ENCODE results near the gene CAMKMT. TPM values are rescaled to one million over a fixed set of nuclear protein-coding genes. Genes with fewer than 3 reads are reported as not detected.

The CAMKMT gene
- total RNA-seq (2022; extraction: Qiagen RNA extraction; ENCODE audit: low read depth) = 2.8 to 5.3 TPM (median 3.8 TPM) in 5 replicates

DNA sequence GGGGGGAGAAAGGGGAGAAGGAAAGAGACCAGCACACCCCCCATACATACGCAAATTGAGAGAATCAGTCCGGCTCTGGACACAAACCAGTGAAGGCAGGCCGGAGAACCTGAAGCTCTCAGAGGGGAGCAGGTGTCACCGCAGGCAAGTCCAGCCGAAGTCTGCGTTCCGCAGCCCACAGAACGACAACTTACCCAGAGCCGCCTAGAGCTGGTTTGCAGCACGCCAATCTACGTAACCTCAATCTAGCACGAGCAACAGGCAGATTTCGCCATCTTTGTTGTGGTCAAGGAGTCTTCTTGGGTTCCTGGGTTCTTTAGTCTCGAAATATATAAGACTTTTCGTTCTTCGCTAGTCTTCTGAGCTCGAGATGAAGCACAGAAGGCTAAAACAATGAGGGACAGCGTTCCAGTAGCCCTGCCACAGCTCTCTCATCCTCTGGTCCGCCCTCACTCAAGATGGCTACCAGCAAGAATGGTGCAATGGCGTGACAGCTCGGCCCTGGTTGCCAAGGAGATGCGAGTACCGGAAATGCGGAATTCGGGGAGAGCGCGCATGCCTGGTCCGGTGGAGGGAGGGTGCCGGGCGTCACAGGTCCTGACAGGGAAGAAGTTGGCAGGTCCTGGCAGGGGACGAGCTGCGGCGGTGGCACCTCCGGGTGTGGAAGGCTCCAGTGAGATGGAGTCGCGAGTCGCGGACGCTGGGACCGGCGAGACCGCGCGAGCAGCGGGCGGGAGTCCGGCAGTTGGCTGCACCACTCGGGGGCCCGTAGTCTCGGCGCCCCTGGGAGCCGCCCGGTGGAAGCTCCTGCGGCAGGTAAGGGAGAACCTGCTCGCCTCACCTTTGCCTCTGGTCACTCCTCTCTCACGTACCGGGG lies at the start of gene CAMKMT, which contains the start of gene PREPL:
Gene CAMKMT, plus strand, starts transcription at position 618 of the 877 bp plus-strand sequence.
Gene PREPL, minus strand, starts transcription at position 165 of the 877 bp plus-strand sequence. CDS start 15,152 bp downstream, outside the sequence.

Other genes starting within 250 kb of the CAMKMT start
- gene PPM1B, start 193.1 kb upstream of the CAMKMT start, total RNA-seq (2022; extraction: Qiagen RNA extraction; ENCODE audit: low read depth) = 23.7 to 31.4 TPM (median 29.4 TPM) in 5 replicates
- 0.88 to 1.7 TPM (median 1.3 TPM) in 5 replicates for gene SLC3A1, start 86.5 kb upstream of the CAMKMT start, total RNA-seq (2022; extraction: Qiagen RNA extraction; ENCODE audit: low read depth)
- gene PREPL, start 453 bp upstream of the CAMKMT start, total RNA-seq (2022; extraction: Qiagen RNA extraction; ENCODE audit: low read depth) = 18.5 to 25.3 TPM (median 21.8 TPM) in 5 replicates